Brain microvascular endothelial cell (primary cell): Measurements from ENCODE around the gene ZNF444.

Experiments
- DNase-seq: peaks from one replicate; pipeline ENCODE4 v3.0.0-alpha.2; 2020
- H3K27ac ChIP-seq: fragments of 250-450 bp; sonication (Bioruptor Pico); 2 replicates; pipeline ENCODE4 v1.5.1; 2020; ENCODE audit warnings: mild to moderate bottlenecking, moderate library complexity
- H3K27me3 ChIP-seq: fragments of 250-450 bp; sonication (Bioruptor Pico); replicated peaks from 2 replicates; pipeline ENCODE4 v1.5.1; 2020; ENCODE audit warnings: mild to moderate bottlenecking
- H3K36me3 ChIP-seq: fragments of 250-450 bp; sonication (Bioruptor Pico); replicated peaks from 2 replicates; pipeline ENCODE4 v1.5.1; 2020; ENCODE audit warnings: mild to moderate bottlenecking
- H3K4me3 ChIP-seq: 2 replicates; pipeline ENCODE4 v1.5.1; 2011; ENCODE audit warnings: low read depth, mild to moderate bottlenecking, control low read depth, low read length, moderate library complexity
- in situ Hi-C: cut with HindIII; loops from 2 replicates; pipeline ENCODE4 v1.10.0; 2017; ENCODE audit warnings: low sequenced_read_pairs, low pct_ligation_motif_present
- TF ChIP-seq, protein P1 (sequence below): IDR thresholded peaks from 2 replicates; pipeline ENCODE4 v1.5.1; 2011; ENCODE audit warnings: low read depth, mild to moderate bottlenecking, moderate library complexity, low read length, control low read depth, inconsistent platforms; ENCODE audit errors: missing control alignments

Gene ZNF444

DNA sequence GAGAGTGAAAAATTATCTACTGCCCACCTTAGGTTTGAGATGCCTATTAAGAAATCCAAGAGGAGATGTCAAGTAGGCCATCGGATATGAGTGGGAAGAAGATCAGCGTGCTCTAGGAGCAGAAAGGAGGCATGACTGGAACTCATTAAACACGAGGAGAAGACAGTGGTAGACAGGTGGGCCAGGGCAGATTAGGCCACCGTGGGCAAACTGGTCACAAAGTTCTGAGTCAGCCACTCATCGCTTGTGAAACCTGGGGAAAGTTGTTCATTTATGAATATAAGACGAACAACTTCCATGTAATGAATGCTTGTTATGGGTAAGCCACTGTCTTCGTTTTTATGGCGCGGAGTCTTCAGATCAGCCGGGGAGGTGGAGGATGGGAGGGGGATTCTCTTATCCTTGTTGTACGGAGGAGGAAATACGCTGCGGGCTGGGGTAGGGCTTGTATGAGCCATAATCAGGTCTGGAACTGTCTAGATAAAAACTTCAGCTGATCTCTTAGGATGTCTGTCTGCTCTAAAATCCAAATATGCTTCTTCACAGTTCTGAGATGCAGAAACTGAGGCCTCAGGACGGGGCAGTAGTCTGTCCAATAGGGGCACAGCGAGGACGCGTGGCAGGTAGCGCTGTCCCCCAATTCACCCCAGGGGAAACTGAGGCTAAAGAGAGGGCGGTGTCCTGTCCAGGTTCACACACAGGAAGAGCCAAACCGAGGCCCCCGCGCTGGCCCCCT lies 1.1 kb upstream of the ZNF444 start:
- Histone ChIP-seq H3K27ac (peak overlapping the region; percentile 63), H3K4me3 (peak overlapping the region; percentile 71), H3K36me3 (peaks cover 4% of the 10 kb centered on the region), H3K27me3 (no peaks in the 10 kb centered on the region)
- in situ Hi-C loops = no loop called here
- TF ChIP-seq, protein P1, sequence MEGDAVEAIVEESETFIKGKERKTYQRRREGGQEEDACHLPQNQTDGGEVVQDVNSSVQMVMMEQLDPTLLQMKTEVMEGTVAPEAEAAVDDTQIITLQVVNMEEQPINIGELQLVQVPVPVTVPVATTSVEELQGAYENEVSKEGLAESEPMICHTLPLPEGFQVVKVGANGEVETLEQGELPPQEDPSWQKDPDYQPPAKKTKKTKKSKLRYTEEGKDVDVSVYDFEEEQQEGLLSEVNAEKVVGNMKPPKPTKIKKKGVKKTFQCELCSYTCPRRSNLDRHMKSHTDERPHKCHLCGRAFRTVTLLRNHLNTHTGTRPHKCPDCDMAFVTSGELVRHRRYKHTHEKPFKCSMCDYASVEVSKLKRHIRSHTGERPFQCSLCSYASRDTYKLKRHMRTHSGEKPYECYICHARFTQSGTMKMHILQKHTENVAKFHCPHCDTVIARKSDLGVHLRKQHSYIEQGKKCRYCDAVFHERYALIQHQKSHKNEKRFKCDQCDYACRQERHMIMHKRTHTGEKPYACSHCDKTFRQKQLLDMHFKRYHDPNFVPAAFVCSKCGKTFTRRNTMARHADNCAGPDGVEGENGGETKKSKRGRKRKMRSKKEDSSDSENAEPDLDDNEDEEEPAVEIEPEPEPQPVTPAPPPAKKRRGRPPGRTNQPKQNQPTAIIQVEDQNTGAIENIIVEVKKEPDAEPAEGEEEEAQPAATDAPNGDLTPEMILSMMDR = no peak
- no peak for DNase-seq

DNA sequence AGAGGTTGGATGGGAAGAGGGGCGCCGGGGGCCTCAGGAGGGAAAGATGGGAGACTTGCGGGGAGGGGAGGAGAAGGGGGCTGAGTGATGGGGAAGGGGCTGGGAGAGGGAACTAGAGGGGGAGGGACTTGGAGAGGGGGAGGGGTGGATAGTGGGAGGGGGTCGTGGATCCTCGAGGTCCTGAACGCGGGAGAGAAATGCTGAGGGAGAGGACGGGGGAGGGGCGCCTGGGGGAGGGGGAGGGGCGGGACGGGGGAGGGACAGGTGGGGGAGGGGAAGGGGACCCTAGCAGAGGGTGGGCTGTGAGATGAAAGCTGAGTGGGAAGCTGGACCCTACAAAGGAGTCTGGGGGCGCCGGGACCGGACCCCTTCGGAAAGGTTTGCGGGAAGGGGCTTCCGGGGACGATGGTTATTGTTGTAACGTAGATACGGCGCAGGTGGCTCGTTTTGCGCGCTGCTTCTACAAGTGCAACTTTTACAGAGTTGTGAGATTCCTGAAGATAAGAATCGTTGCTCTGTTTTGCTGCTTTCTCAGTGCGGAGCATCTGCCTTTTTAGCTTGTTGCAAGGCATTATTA lies 418 bp downstream of the ZNF444 start:
- Histone ChIP-seq H3K36me3 (peaks cover 4% of the 10 kb centered on the region), H3K27ac (no peak overlapping the region), H3K4me3 (peak overlapping the region; percentile 71), H3K27me3 (no peaks in the 10 kb centered on the region)
- in situ Hi-C loops = no loop called here
- no peak for DNase-seq
- TF ChIP-seq, protein P1 = no peak

DNA sequence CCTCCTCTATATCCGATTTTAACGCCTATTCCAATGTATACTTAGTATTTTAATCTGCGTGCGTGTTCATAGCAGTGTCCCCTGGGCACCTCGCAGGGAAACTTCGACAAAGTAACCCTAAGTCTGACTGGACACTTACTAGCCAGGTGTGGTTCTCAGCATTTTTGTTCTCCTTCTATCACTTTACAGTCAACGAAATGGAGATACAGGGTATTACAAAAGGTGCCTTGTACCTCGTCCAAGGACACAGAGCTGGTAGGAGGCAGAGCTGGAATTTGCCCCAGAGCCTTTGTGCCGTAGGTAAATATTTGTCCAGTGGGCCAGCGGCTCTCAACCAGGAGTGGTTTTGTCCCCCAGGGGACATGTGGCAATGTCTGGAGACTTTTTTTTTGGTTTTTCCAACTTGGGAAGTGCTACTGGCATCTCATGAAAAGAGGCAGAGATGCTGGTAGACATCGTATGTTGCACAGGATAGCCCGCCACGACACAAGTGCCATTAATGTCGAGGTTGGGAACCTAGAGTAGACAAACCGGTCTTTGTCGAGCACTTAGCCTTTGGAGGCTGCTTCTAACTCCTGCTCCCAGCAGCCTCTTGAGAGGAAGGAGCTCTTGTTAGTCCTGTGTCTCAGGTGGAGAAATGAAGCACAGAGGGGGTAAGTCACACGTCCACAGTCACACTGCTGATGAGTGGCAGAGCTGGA lies 1.1 kb downstream of the ZNF444 start:
- H3K4me3 ChIP-seq = peak overlapping the region; percentile 71
- in situ Hi-C loops = no loop called here
- TF ChIP-seq, protein P1 = no peak

DNA sequence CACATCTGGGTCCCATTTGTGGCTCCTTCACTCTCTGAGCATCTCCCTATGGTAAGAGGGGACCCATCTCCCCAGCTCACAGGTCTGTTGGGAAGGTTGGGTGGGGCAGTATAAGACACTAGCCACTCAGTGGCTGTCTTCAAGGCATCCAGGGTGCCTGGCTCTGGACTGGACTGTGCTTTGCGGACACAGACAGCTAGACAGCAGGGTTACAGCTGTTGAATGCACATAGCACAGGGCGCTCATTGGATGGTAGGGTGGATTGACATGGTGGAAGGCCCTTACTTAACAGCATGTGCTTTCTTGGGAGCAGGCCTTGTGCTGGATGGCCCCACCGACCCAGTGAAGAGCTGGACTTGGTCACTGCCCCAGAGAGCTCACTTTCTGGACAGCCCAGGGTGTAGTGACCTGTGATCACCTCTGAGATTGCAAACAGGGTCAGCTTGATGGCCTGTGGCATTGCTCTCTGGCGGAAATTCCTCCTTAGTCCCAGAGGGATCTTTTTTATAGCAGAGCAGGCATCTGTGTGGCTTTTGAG lies 1.9 kb downstream of the ZNF444 start:
- Histone ChIP-seq H3K36me3 (peaks cover 13% of the 10 kb centered on the region), H3K27ac (no peak overlapping the region), H3K4me3 (no peak overlapping the region), H3K27me3 (no peaks in the 10 kb centered on the region)
- TF ChIP-seq, protein P1 = no peak
- DNase-seq = no peak
- in situ Hi-C loops = no loop called here

More for the DNA sequence above, 1.1 kb downstream of the ZNF444 start:
- H3K27ac ChIP-seq = no peak overlapping the region
- H3K36me3 ChIP-seq = peaks cover 9% of the 10 kb centered on the region
- no peak for DNase-seq
- H3K27me3 ChIP-seq = no peaks in the 10 kb centered on the region

DNA sequence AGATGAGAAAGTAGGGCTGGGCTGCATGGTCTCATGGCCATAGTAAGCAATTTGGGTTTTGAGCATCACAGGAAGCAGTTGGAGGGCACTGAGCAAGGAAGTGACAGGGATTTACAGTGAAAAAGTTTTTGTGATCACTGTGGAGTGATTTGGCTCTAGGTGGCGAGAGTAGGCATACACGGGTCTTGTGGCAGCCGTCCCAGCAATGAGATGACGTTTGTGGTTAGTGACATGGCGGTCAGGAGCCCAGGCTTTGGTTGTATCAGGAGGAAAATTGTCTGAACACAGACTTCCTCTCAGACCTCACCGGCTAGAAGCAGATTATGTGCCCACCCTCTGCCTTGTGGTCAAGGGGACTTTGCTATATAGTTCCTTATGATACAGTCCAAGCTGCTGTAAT lies 3.3 kb downstream of the ZNF444 start:
- TF ChIP-seq, protein P1 = no peak

More for the DNA sequence above, 3.3 kb downstream of the ZNF444 start:
- DNase-seq = no peak
- Histone ChIP-seq H3K4me3 (no peak overlapping the region), H3K36me3 (peaks cover 21% of the 10 kb centered on the region), H3K27ac (no peak overlapping the region), H3K27me3 (no peaks in the 10 kb centered on the region)
- in situ Hi-C loops = no loop called here
